ENCODE measurements around the gene LLCFC1. TPM values are rescaled to one million over a fixed set of nuclear protein-coding genes. Genes with fewer than 3 reads are reported as not detected.

LLCFC1 gene
- total and polyA plus RNA-seq, 2 of the 13 experiments (the other 11 are each of a cell fraction or from before 2014, with no cell fraction given): not detected

DNA sequence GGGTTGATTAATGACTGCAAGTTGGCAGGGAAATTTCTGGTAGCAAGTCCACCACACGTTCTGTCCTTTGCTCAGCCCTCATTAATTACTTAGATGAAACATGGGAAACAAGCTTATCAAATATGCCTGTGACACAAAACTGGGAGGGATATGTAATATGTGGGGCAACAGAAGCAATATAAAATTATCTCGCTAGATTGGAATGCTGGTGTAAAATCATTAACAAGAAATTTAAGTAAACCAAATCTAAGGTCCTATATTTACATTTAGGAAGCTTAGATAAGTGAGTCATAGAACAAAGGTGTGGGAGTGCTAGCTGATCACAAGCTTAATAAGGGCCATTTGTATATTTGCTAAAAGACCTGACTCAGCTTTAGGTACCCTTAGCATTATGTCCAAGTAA, 29.3 kb upstream of the LLCFC1 start:
- no peak overlapping the region for H2AFZ ChIP-seq (ENCODE audit: low read length)
- H3K9ac ChIP-seq (ENCODE audit: insufficient read depth, low read depth, low read length): no peak overlapping the region
- CTCF ChIA-PET (ENCODE audit: low intra/inter-chr PET ratio, low total read pairs): interaction anchor here (1.1 kb wide), 1 partner anchor 305 kb away, joined by 3 read pairs; no protein-coding TSS in a partner anchor
- POLR2A ChIA-PET: no interaction called here
- WGBS (ENCODE audit: low lambda C conversion rate): 13% methylated on average over 2 of the region's 2 CpGs
- no peak overlapping the region for H3K4me2 ChIP-seq (ENCODE audit: low read depth, low read length)
- no peaks in the 10 kb centered on the region for H3K4me1 ChIP-seq (ENCODE audit: insufficient read depth, low read length)
- H3K27me3 ChIP-seq (ENCODE audit: control insufficient read depth in 1 of 2, insufficient read depth in 2 of 2, low read length in 2 of 2): 0 out of 5 replicates have a peak, but pooled peaks cover 0 to 1% of the 10 kb centered on the region in 2 experiments
- DNase-seq (ENCODE audit: low spot score) (no peak), ATAC-seq (no peak), FAIRE-seq (no peak)
- in situ Hi-C loops (cut with HindIII; ENCODE audit: extremely low pct_ligation_motif_present, low pct_unique_long_range_greater_than_20kb): no loop called here
- no peaks in the 10 kb centered on the region for H4K20me1 ChIP-seq (ENCODE audit: insufficient read depth, low read length)
- no peaks in the 10 kb centered on the region; the same call in none of the 2 replicates for H3K9me3 ChIP-seq (ENCODE audit: low read length)
- intact Hi-C loops (cut with micrococcal nuclease; ENCODE audit: unreplicated experiment): no loop called here
- H3K27ac ChIP-seq (ENCODE audit: extremely low read length, insufficient read depth, low read length): no peak overlapping the region
- no peak for TF ChIP-seq HMG20A (CRISPR knock-in tag; IDR thresholded peaks at IDR 0.05; ENCODE audit: borderline replicate concordance)
- TF ChIP-seq ZSCAN25 (CRISPR knock-in tag; IDR thresholded peaks at IDR 0.05): no peak
- TF ChIP-seq ZNF282 (IDR thresholded peaks at IDR 0.05; ENCODE audit: partially characterized antibody): no peak
- TF ChIP-seq KMT2A (CRISPR knock-in tag; IDR thresholded peaks at IDR 0.05): no peak
- no peak for TF ChIP-seq SMARCE1 (IDR thresholded peaks at IDR 0.05; ENCODE audit: borderline replicate concordance)
- H3K36me3 ChIP-seq (replicated peaks in 1 of 2; ENCODE audit: control insufficient read depth in 1 of 2, insufficient read depth in 2 of 2, low read length in 2 of 2): no peaks in the 10 kb centered on the region
- no peaks in the 10 kb centered on the region for H3K79me2 ChIP-seq (ENCODE audit: insufficient read depth, low read length)
- H3K4me3 ChIP-seq (replicated peaks in 1 of 3; ENCODE audit: insufficient read depth in 1 of 3, low read depth in 2 of 3, low read length in 3 of 3): no peak overlapping the region
- BruUV-seq (replicated peaks): no TSS peak

GRCh38 chr7:142910481-142910880, 28.8 kb upstream of the LLCFC1 start:
- ATAC-seq (no peak), FAIRE-seq (no peak), DNase-seq (ENCODE audit: low spot score) (no peak)
- in situ Hi-C loops (cut with HindIII; ENCODE audit: extremely low pct_ligation_motif_present, low pct_unique_long_range_greater_than_20kb) (no loop called here), intact Hi-C loops (cut with micrococcal nuclease; ENCODE audit: unreplicated experiment) (no loop called here)
- no peaks in the 10 kb centered on the region; the same call in 1 of the 2 replicates for H3K9me3 ChIP-seq (ENCODE audit: low read length)
- no peak for TF ChIP-seq RXRB (CRISPR knock-in tag; IDR thresholded peaks at IDR 0.05; ENCODE audit: borderline replicate concordance)
- no peak for TF ChIP-seq ATF6 (CRISPR knock-in tag; conservative IDR thresholded peaks at IDR 0.05)
- TF ChIP-seq ZNF101 (CRISPR knock-in tag; IDR thresholded peaks at IDR 0.05; ENCODE audit: borderline replicate concordance, low read depth): no peak
- no peak for TF ChIP-seq PCBP2 (optimal IDR thresholded peaks at IDR 0.05; ENCODE audit: low read depth, low read length, poor library complexity, severe bottlenecking)
- H3K4me2 ChIP-seq (ENCODE audit: low read depth, low read length): no peak overlapping the region
- no peaks in the 10 kb centered on the region for H3K36me3 ChIP-seq (replicated peaks in 1 of 2; ENCODE audit: control insufficient read depth in 1 of 2, insufficient read depth in 2 of 2, low read length in 2 of 2)
- CTCF ChIA-PET (ENCODE audit: low intra/inter-chr PET ratio, low total read pairs): no interaction called here
- no peaks in the 10 kb centered on the region for H3K79me2 ChIP-seq (ENCODE audit: insufficient read depth, low read length)
- H2AFZ ChIP-seq (ENCODE audit: low read length): no peak overlapping the region
- H3K9ac ChIP-seq (ENCODE audit: insufficient read depth, low read depth, low read length): no peak overlapping the region
- no peaks in the 10 kb centered on the region for H3K4me1 ChIP-seq (ENCODE audit: insufficient read depth, low read length)
- POLR2A ChIA-PET: no interaction called here
- 2% methylated on average over 2 of the region's 2 CpGs for WGBS (ENCODE audit: low lambda C conversion rate)
- no TSS peak for BruUV-seq (replicated peaks)
- 0 out of 5 replicates have a peak, but pooled peaks cover 0 to 1% of the 10 kb centered on the region in 2 experiments for H3K27me3 ChIP-seq (ENCODE audit: control insufficient read depth in 1 of 2, insufficient read depth in 2 of 2, low read length in 2 of 2)
- no peak overlapping the region for H3K4me3 ChIP-seq (replicated peaks in 1 of 3; ENCODE audit: insufficient read depth in 1 of 3, low read depth in 2 of 3, low read length in 3 of 3)
- no peaks in the 10 kb centered on the region for H4K20me1 ChIP-seq (ENCODE audit: insufficient read depth, low read length)
- no peak overlapping the region for H3K27ac ChIP-seq (ENCODE audit: extremely low read length, insufficient read depth, low read length)

All from HepG2 (cell line).